Smooth muscle cell (in vitro differentiated cells): ENCODE results near the gene RNF182. TPM values are rescaled to one million over a fixed set of nuclear protein-coding genes. Genes with fewer than 3 reads are reported as not detected.

ENCODE experiments used
- DNase-seq: peaks from one replicate; lab custom pipeline; 2025; ENCODE audit not compliant: unreplicated experiment; lab: John Stamatoyannopoulos, UW
- H2AFZ ChIP-seq: fragments of 200-600 bp; sonication (generic); 2 replicates; pipeline ENCODE4 v1.6.0; 2016; ENCODE audit warnings: antibody characterized with exemption, low read depth, mild to moderate bottlenecking
- H3F3A ChIP-seq: fragments of 200-600 bp; sonication (generic); 2 replicates; pipeline ENCODE4 v1.6.0; 2017; ENCODE audit warnings: antibody characterized with exemption, low read depth
- H3K27ac ChIP-seq: fragments of 200-600 bp; sonication (generic); 2 replicates; pipeline ENCODE4 v1.5.1; 2016; ENCODE audit warnings: low read depth, mild to moderate bottlenecking
- H3K27me3 ChIP-seq: fragments of 200-600 bp; sonication (generic); 2 replicates; pipeline ENCODE4 v1.6.1; 2016; ENCODE audit warnings: low read depth, mild to moderate bottlenecking
- H3K36me3 ChIP-seq: fragments of 200-600 bp; sonication (generic); 2 replicates; pipeline ENCODE4 v1.5.1; 2016; ENCODE audit warnings: low read depth
- H3K4me1 ChIP-seq: fragments of 200-600 bp; sonication (generic); 2 replicates; pipeline ENCODE4 v1.5.1; 2016; ENCODE audit warnings: low read depth
- H3K4me2 ChIP-seq: fragments of 200-600 bp; sonication (generic); 2 replicates; pipeline ENCODE4 v1.6.0; 2016; ENCODE audit warnings: mild to moderate bottlenecking
- H3K4me3 ChIP-seq: fragments of 200-600 bp; sonication (generic); 2 replicates; pipeline ENCODE4 v1.5.1; 2016; ENCODE audit warnings: mild to moderate bottlenecking
- H3K79me2 ChIP-seq: fragments of 200-600 bp; sonication (generic); 2 replicates; pipeline ENCODE4 v1.6.0; 2016; ENCODE audit warnings: low read depth, mild to moderate bottlenecking
- H3K9ac ChIP-seq: fragments of 200-600 bp; sonication (generic); 2 replicates; pipeline ENCODE4 v1.6.0; 2016; ENCODE audit warnings: low read depth
- H3K9me3 ChIP-seq: fragments of 200-600 bp; sonication (generic); replicated peaks from 2 replicates; pipeline ENCODE4 v1.5.1; 2016; ENCODE audit warnings: low read depth
- H4K20me1 ChIP-seq: fragments of 200-600 bp; sonication (generic); 2 replicates; pipeline ENCODE4 v1.6.0; 2016; ENCODE audit warnings: low read depth
- WGBS: methylation state at CpG from one replicate; pipeline ENCODE4 v1.1.7; 2016; ENCODE audit warnings: low lambda C conversion rate; 5-methylcytosine and 5-hydroxymethylcytosine counted together
- polyA plus RNA-seq: library from polyadenylated mRNA; unstranded; fragments of >200 nt; fragmentation: Nextera tagmentation; extraction: Ambion mirVana; gene quantifications from 2 replicates; pipeline ENCODE4 v1.2.1, GENCODE V29; 2016
- total RNA-seq: library from RNA; depleted of rRNA; stranded (reverse); fragments of >200 nt; gene quantifications from 2 replicates; pipeline ENCODE4 v1.2.3, GENCODE V29; 2014
- TF ChIP-seq, protein P1 (sequence below): fragments of 200-600 bp; sonication (generic); IDR thresholded peaks from 2 replicates; pipeline ENCODE4 v1.5.1; 2017; ENCODE audit warnings: borderline replicate concordance, mild to moderate bottlenecking, antibody characterized with exemption; ENCODE audit not compliant: insufficient read depth, poor library complexity, severe bottlenecking

The RNF182 gene
- total and polyA plus RNA-seq, 2 experiments from 2014 or later, result 0.76 TPM; not detected in 1

DNA sequence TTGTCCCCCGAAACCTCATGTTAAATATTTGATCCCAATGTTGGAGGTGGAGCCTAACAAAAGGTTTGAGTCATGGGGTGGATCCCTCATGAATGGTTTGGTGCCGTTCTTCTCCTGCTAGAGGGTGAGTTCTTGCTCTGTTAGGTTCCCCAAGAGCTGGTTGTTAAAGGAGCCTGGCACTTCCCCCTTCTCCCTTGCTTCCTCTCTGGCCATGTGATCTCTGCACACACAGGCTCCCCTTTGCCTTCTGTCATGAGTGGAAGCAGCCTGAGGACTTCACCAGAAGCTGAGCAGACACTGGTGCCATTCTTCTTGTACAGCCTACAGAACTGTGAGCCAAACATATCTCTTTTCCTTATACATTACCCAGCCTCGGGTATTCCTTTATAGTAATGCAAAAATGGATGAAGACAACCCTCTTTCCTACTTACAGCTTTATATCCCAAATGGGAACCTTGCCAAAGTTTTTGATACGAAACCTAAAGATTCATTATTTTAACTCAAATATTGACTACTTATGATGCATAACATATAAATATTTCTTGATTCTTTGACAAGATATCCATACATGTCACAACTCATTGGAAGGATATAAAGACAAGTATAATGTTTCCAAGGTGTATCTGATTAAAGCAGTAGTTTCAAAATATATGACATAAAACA is 61.0 kb downstream of the RNF182 start:
- H4K20me1 ChIP-seq, result no peaks in the 10 kb centered on the region
- H3K27me3 ChIP-seq, result no peaks in the 10 kb centered on the region
- H3K4me2 ChIP-seq, result no peak overlapping the region
- no peaks in the 10 kb centered on the region for H3K9me3 ChIP-seq
- no peaks in the 10 kb centered on the region for H3K36me3 ChIP-seq
- no peak overlapping the region for H3K9ac ChIP-seq
- no peak overlapping the region for H3K4me3 ChIP-seq
- no peaks in the 10 kb centered on the region for H3K4me1 ChIP-seq
- WGBS, result 91% methylated on average over 4 of the region's 4 CpGs
- DNase-seq, result no peak
- H2AFZ ChIP-seq, result no peak overlapping the region
- H3F3A ChIP-seq, result no peaks in the 10 kb centered on the region
- TF ChIP-seq, protein P1, sequence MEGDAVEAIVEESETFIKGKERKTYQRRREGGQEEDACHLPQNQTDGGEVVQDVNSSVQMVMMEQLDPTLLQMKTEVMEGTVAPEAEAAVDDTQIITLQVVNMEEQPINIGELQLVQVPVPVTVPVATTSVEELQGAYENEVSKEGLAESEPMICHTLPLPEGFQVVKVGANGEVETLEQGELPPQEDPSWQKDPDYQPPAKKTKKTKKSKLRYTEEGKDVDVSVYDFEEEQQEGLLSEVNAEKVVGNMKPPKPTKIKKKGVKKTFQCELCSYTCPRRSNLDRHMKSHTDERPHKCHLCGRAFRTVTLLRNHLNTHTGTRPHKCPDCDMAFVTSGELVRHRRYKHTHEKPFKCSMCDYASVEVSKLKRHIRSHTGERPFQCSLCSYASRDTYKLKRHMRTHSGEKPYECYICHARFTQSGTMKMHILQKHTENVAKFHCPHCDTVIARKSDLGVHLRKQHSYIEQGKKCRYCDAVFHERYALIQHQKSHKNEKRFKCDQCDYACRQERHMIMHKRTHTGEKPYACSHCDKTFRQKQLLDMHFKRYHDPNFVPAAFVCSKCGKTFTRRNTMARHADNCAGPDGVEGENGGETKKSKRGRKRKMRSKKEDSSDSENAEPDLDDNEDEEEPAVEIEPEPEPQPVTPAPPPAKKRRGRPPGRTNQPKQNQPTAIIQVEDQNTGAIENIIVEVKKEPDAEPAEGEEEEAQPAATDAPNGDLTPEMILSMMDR, result no peak
- H3K79me2 ChIP-seq, result no peaks in the 10 kb centered on the region
- no peak overlapping the region for H3K27ac ChIP-seq

DNA sequence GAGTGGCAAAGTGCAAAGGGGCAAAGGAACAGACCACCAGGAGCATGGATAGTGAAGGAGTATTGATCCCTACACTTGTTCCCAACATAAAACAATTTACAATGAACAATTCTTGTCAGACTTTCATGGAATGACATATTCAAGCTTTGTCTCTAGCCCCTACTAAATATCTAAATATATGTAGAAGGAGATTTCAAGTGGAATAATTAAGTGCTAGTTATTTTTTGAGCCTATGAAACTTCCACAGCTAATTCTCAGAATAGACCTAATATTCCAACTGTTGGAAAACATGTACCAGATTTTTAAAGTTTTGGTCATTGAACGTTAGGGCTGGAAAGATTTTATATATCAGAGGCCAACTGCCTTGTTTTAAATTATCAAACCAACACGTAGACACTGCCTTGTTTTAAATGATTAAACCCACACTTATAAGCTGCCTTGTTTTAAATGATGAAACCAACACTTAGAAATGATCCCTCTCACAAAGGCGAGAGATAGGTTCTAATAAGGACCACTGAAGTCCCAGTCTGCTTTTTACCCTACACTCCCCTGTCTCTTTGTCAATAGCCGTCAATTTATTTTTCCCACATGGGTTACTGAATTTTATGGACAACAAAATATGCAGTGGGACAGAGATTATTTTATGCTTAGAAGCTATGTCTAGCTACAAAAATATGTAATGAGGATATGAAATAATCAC is 62.1 kb downstream of the RNF182 start:
- Histone ChIP-seq H3K36me3 (no peaks in the 10 kb centered on the region), H3K79me2 (no peaks in the 10 kb centered on the region), H3F3A (no peaks in the 10 kb centered on the region), H3K27me3 (no peaks in the 10 kb centered on the region), H4K20me1 (no peaks in the 10 kb centered on the region), H3K4me1 (no peaks in the 10 kb centered on the region), H3K27ac (no peak overlapping the region), H3K4me2 (no peak overlapping the region), H3K4me3 (no peak overlapping the region), H2AFZ (no peak overlapping the region), H3K9me3 (no peaks in the 10 kb centered on the region), H3K9ac (no peak overlapping the region)
- DNase-seq, result no peak
- WGBS, result 89% methylated on average over 4 of the region's 4 CpGs
- TF ChIP-seq, protein P1, result no peak

- Histone ChIP-seq H3K9ac (no peak overlapping the region), H3K79me2 (no peaks in the 10 kb centered on the region), H3K4me3 (no peak overlapping the region), H3K4me1 (no peaks in the 10 kb centered on the region), H2AFZ (no peak overlapping the region), H3K36me3 (no peaks in the 10 kb centered on the region), H3F3A (no peaks in the 10 kb centered on the region), H4K20me1 (no peaks in the 10 kb centered on the region), H3K9me3 (no peaks in the 10 kb centered on the region), H3K27me3 (no peaks in the 10 kb centered on the region), H3K27ac (no peak overlapping the region), H3K4me2 (no peak overlapping the region)
- TF ChIP-seq, protein P1, result no peak
- no peak for DNase-seq
- 94% methylated on average over 11 of the region's 11 CpGs for WGBS
These were observed 62.7 kb downstream of the RNF182 start for GRCh38 chr6:13987400-13987865.
